WERI-Rb-1 (cell line): ENCODE results near the gene SYCE3.

Experiments used
- DNase-seq: peaks from one replicate; pipeline ENCODE4 v3.0.0-alpha.2; 2020
- H3K27ac ChIP-seq: fragments of 250-450 bp; sonication (Bioruptor Pico); 2 replicates; pipeline ENCODE4 v1.5.1; 2020; ENCODE audit warnings: mild to moderate bottlenecking, moderate library complexity
- H3K27me3 ChIP-seq: fragments of 250-450 bp; sonication (Bioruptor Pico); 2 replicates; pipeline ENCODE4 v1.5.1; 2021; ENCODE audit warnings: mild to moderate bottlenecking, low read depth, moderate library complexity; ENCODE audit not compliant: insufficient read depth, severe bottlenecking
- H3K36me3 ChIP-seq: fragments of 250-450 bp; sonication (Bioruptor Pico); 2 replicates; pipeline ENCODE4 v1.5.1; 2020; ENCODE audit warnings: mild to moderate bottlenecking, moderate library complexity
- H3K4me3 ChIP-seq: 2 replicates; pipeline ENCODE4 v1.5.1; 2011; ENCODE audit warnings: low read depth, mild to moderate bottlenecking, control low read depth, low read length
- H3K9me3 ChIP-seq: fragments of 250-450 bp; sonication (Bioruptor Pico); 2 replicates; pipeline ENCODE4 v1.5.1; 2021; ENCODE audit warnings: mild to moderate bottlenecking, moderate library complexity; ENCODE audit not compliant: severe bottlenecking
- TF ChIP-seq, protein P1 (sequence below): IDR thresholded peaks from 2 replicates; pipeline ENCODE4 v1.5.1; 2011; ENCODE audit warnings: low read depth, mild to moderate bottlenecking, control low read depth, inconsistent platforms, low read length

SYCE3 gene

DNA sequence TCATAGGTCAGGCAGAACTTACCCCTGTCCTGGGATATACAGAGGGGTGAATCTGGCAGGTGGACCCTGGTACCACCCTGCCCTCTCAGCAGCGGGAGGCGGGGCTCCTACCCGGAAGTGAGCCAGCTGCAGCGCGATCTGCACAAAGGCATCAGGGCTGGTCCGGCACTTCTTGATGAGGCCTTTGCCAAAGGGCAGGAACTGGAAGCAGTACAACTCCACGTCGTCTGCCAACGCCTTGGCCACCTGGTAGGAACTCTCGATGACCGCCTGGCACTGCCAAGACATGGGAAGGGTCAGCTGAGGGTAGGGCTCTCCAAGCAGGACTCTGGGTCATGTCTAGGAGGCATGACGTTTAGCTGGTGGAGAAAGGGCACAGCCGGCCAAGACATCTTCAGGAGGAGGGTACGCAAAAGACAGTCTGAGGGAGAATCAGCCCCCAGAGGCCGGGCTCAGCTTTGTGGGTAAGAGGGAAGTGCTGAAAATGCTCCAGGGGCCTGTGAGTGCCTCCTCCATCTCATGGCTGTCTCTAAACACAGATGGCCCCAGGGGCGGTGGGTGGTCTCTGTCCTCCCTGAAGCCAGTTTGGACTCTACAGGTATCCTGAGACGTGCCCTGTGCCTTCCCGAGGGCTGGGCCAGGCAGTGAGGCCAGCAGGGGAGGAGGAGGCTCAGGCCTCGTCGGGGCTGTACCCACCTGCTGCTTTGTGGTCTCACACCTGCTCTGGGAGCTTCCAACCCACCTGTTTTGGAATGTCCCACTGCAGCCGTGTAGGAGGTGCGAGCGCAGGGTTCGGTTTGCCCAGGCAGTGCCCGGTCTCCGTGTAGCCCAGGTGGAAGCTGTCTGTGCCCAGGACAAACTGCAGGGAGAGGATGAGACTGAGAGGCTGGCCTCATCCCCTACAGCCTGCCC is 8.8 kb upstream of the SYCE3 start:
- Histone ChIP-seq H3K27ac (no peak overlapping the region), H3K27me3 (no peaks in the 10 kb centered on the region), H3K9me3 (no peaks in the 10 kb centered on the region), H3K36me3 (peaks cover 37% of the 10 kb centered on the region), H3K4me3 (no peak overlapping the region)
- TF ChIP-seq, protein P1, sequence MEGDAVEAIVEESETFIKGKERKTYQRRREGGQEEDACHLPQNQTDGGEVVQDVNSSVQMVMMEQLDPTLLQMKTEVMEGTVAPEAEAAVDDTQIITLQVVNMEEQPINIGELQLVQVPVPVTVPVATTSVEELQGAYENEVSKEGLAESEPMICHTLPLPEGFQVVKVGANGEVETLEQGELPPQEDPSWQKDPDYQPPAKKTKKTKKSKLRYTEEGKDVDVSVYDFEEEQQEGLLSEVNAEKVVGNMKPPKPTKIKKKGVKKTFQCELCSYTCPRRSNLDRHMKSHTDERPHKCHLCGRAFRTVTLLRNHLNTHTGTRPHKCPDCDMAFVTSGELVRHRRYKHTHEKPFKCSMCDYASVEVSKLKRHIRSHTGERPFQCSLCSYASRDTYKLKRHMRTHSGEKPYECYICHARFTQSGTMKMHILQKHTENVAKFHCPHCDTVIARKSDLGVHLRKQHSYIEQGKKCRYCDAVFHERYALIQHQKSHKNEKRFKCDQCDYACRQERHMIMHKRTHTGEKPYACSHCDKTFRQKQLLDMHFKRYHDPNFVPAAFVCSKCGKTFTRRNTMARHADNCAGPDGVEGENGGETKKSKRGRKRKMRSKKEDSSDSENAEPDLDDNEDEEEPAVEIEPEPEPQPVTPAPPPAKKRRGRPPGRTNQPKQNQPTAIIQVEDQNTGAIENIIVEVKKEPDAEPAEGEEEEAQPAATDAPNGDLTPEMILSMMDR: no peak
- DNase-seq: no peak

DNA sequence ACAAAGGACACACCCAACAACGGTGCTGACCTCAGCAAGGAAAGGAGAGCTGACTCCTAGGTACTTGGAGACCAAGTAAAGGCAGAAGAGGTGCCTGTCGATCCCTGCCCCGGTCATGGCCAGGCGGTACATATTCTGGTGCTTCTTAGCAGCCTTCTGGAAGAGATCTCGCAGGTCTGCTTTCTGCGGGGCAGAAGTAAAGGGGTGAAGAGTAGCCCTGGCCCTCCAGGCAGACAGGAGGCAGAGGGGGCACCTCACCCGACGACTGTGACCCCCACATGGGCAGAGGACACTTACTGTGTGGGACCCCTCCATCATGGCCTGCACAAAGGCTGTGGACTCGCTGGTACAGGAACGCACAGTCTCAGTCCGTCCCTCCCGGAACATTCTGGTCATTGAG is 8.1 kb upstream of the SYCE3 start:
- H3K36me3 ChIP-seq: peaks cover 35% of the 10 kb centered on the region
- DNase-seq: no peak
- no peak overlapping the region for H3K4me3 ChIP-seq
- H3K9me3 ChIP-seq: no peaks in the 10 kb centered on the region
- TF ChIP-seq, protein P1: no peak
- no peak overlapping the region for H3K27ac ChIP-seq
- H3K27me3 ChIP-seq: no peaks in the 10 kb centered on the region

DNA sequence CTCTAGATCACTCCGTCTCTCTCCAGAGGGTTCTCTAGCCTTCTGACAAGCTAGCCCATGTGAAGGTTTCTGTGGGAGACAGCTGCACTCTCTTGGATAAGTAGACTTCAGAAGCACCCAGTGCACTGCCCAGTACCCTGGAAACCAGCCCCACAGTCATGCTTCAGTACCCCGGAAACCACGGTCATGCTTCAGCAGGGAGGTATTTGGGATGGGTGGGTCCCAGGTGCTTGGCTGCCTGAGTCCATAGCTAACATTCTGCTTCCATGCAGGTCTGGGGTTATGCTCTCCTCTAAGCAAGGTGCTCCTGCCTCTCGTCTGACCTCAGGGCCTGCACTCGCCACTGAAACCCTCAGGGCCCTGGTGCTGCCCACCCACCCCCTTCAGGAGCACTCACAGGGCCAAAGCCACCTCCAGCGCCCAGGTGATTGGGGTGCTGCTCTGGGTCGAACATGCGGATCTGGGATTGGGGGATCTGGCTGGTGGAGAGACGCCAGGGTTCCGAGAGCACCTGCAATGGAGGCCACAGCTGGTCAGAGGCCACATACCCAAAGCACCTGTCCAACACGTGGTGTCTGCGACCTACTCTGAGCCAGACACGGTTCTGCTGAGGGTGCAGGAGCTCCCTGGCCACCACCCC is 7.3 kb upstream of the SYCE3 start:
- Histone ChIP-seq H3K4me3 (no peak overlapping the region), H3K9me3 (no peaks in the 10 kb centered on the region), H3K27me3 (no peaks in the 10 kb centered on the region), H3K27ac (no peak overlapping the region), H3K36me3 (peaks cover 28% of the 10 kb centered on the region)
- TF ChIP-seq, protein P1: no peak
- no peak for DNase-seq

DNA sequence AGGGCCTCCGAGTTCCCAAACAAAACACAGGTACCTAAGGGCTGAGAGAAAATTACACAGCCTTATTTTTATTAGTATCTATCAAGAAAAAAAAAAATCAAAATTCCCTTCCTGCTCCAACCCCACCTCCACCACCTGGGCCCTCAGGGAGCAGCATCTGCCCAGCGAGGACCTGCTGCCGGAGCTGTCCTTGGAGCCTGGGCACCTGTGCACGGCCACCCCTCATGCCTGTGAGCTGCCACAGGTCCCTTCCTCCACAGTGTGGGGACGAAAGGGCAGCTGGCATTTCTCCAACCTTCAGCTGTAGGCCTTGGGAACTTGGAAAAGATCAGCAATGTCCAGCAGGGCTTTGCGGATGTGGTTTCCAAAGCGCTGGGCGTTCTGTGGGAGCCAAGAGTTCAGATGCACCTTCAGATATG is 6.3 kb upstream of the SYCE3 start:
- Histone ChIP-seq H3K27ac (no peak overlapping the region), H3K9me3 (no peaks in the 10 kb centered on the region), H3K36me3 (peaks cover 28% of the 10 kb centered on the region), H3K27me3 (no peaks in the 10 kb centered on the region), H3K4me3 (no peak overlapping the region)
- TF ChIP-seq, protein P1: no peak
- DNase-seq: no peak

DNA sequence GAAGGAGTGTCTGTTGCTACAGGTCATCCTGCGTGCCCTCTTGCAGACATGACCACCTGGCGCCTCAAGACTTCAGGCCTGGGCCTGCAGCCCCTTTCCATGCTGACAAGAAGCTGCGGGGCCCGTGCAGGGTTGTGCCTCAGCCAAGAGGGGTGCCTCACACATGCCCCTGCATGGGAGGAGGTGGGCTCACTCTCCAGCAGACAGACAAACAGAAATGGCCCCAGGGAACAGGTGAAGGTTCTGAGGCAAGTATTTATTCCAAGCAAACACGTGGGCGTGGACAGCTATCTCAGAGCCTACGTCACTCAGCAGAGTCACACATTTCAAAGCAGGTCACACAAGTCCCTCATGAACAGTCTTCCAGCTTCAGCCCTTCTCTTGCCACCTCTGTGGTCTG is 5.9 kb upstream of the SYCE3 start:
- DNase-seq: no peak
- Histone ChIP-seq H3K27ac (no peak overlapping the region), H3K4me3 (no peak overlapping the region), H3K9me3 (no peaks in the 10 kb centered on the region), H3K36me3 (peaks cover 28% of the 10 kb centered on the region), H3K27me3 (no peaks in the 10 kb centered on the region)
- TF ChIP-seq, protein P1: no peak
